ENCODE data around the gene MLPH. TPM values are rescaled to one million over a fixed set of nuclear protein-coding genes. Genes with fewer than 3 reads are reported as not detected.

Gene MLPH
- total and polyA plus RNA-seq, 2 of the 13 experiments (the other 11 are each of a cell fraction or from before 2014, with no cell fraction given) = 0.12 TPM; not detected in 1

- TF ChIP-seq IKZF5 (CRISPR knock-in tag; IDR thresholded peaks at IDR 0.05) = peak; percentile 77; the same call in 1 of the 2 replicates
- TF ChIP-seq HDAC6 (IDR thresholded peaks at IDR 0.05; ENCODE audit: low read depth, low read length) = no peak
- TF ChIP-seq ZNF460 (CRISPR knock-in tag; IDR thresholded peaks at IDR 0.05; ENCODE audit: borderline replicate concordance) = no peak
- TF ChIP-seq MIER3 (CRISPR knock-in tag; IDR thresholded peaks at IDR 0.05; ENCODE audit: borderline replicate concordance) = 0 out of 2 replicates have a peak, but pooled peaks have one; percentile 24
- no peak for TF ChIP-seq ZFP36 (IDR thresholded peaks at IDR 0.05; ENCODE audit: borderline replicate concordance, low read depth, low read length, partially characterized antibody)
- TF ChIP-seq HNF4A (CRISPR knock-in tag; IDR thresholded peaks at IDR 0.05) = peak; percentile 41
- no peak for TF ChIP-seq ZNF530 (CRISPR knock-in tag; IDR thresholded peaks at IDR 0.05; ENCODE audit: low read depth)
- no peak for TF ChIP-seq LRRFIP1 (CRISPR knock-in tag; conservative IDR thresholded peaks at IDR 0.05)
- TF ChIP-seq ZNF251 (CRISPR knock-in tag; IDR thresholded peaks at IDR 0.05) = no peak
- no peak for TF ChIP-seq ZNF160 (CRISPR knock-in tag; IDR thresholded peaks at IDR 0.05)
- TF ChIP-seq PHF8 (CRISPR knock-in tag; IDR thresholded peaks at IDR 0.05) = no peak
- TF ChIP-seq BATF2 (CRISPR knock-in tag; IDR thresholded peaks at IDR 0.05) = no peak
- TF ChIP-seq THYN1 (CRISPR knock-in tag; IDR thresholded peaks at IDR 0.05; ENCODE audit: borderline replicate concordance, low read depth) = no peak
- TF ChIP-seq ZNF816 (CRISPR knock-in tag; IDR thresholded peaks at IDR 0.05; ENCODE audit: borderline replicate concordance) = no peak
- TF ChIP-seq ZNF788 (CRISPR knock-in tag; IDR thresholded peaks at IDR 0.05; ENCODE audit: borderline replicate concordance) = no peak
- TF ChIP-seq GTF3A (CRISPR knock-in tag; conservative IDR thresholded peaks at IDR 0.05) = no peak
- no peak for TF ChIP-seq ZNF512 (CRISPR knock-in tag; IDR thresholded peaks at IDR 0.05)
- no peak for TF ChIP-seq ZNF878 (CRISPR knock-in tag; IDR thresholded peaks at IDR 0.05)
- 0 out of 2 replicates have a peak, but pooled peaks have one; percentile 51 for TF ChIP-seq DPF2 (CRISPR knock-in tag; IDR thresholded peaks at IDR 0.05; ENCODE audit: borderline replicate concordance, low read depth)
- TF ChIP-seq TCF7 (IDR thresholded peaks at IDR 0.05; ENCODE audit: low read depth) = no peak
Measured at GRCh38 chr2:237581751-237582746, 95.0 kb downstream of the MLPH start (continued).
